ENCODE data around the gene TGM4.

TGM4 gene

GRCh38 chr3:44892689-44893088, 18.3 kb downstream of the TGM4 start:
- H3K27ac ChIP-seq, result no peak overlapping the region
- no peak for TF ChIP-seq CTCF (conservative IDR thresholded peaks at IDR 0.05)

GRCh38 chr3:44893097-44893496, 18.7 kb downstream of the TGM4 start:
- no peak overlapping the region for H3K27ac ChIP-seq
- TF ChIP-seq CTCF (conservative IDR thresholded peaks at IDR 0.05), result no peak

- H3K27ac ChIP-seq, result no peak overlapping the region
- TF ChIP-seq CTCF (conservative IDR thresholded peaks at IDR 0.05), result no peak
Observed at GRCh38 chr3:44894485-44894884, 20.1 kb downstream of the TGM4 start.

GRCh38 chr3:44896440-44896839, 22.0 kb downstream of the TGM4 start:
- no peak for TF ChIP-seq CTCF (conservative IDR thresholded peaks at IDR 0.05)

GRCh38 chr3:44899683-44900367, 25.4 kb downstream of the TGM4 start:
- H3K27ac ChIP-seq, result no peak overlapping the region
- TF ChIP-seq CTCF (conservative IDR thresholded peaks at IDR 0.05), result no peak

More at GRCh38 chr3:44896440-44896839, 22.0 kb downstream of the TGM4 start:
- H3K27ac ChIP-seq, result no peak overlapping the region

- no peak overlapping the region for H3K27ac ChIP-seq
- no peak for TF ChIP-seq CTCF (conservative IDR thresholded peaks at IDR 0.05)
Observed at GRCh38 chr3:44902628-44903027, 28.2 kb downstream of the TGM4 start.

- no peak overlapping the region for H3K27ac ChIP-seq
- TF ChIP-seq CTCF (conservative IDR thresholded peaks at IDR 0.05), result no peak
Observed at GRCh38 chr3:44903314-44903713, 28.9 kb downstream of the TGM4 start.

Data from VCaP (cell line).